IPS DF 19.7 (cell line): Measurements from ENCODE around the gene LRP11.

Experiments used
- DNase-seq: peaks from one replicate; pipeline ENCODE4 v3.0.0-alpha.2; 2013; ENCODE audit warnings: low read depth, low spot score

Gene LRP11

GRCh38 chr6:149782337-149782736, 81.8 kb downstream of the LRP11 start:
- no peak for DNase-seq

GRCh38 chr6:149781715-149782114, 82.4 kb downstream of the LRP11 start:
- no peak for DNase-seq

- DNase-seq, result no peak
Observed at GRCh38 chr6:149779644-149779963, 84.6 kb downstream of the LRP11 start.

GRCh38 chr6:149777624-149778023, 86.5 kb downstream of the LRP11 start:
- DNase-seq, result no peak

GRCh38 chr6:149771925-149772324, 92.2 kb downstream of the LRP11 start:
- DNase-seq, result no peak

GRCh38 chr6:149771185-149771584, 93.0 kb downstream of the LRP11 start:
- DNase-seq, result no peak

GRCh38 chr6:149769676-149770075, 94.5 kb downstream of the LRP11 start:
- no peak for DNase-seq
